NCI-H526 treated with DMSO at 0.1 percent for 48 hours (cell line): ENCODE results near the gene SLC27A4.

Experiments used
- DNase-seq: peaks from one replicate; lab custom pipeline; 2025; lab: John Stamatoyannopoulos, UW

The SLC27A4 gene

DNA sequence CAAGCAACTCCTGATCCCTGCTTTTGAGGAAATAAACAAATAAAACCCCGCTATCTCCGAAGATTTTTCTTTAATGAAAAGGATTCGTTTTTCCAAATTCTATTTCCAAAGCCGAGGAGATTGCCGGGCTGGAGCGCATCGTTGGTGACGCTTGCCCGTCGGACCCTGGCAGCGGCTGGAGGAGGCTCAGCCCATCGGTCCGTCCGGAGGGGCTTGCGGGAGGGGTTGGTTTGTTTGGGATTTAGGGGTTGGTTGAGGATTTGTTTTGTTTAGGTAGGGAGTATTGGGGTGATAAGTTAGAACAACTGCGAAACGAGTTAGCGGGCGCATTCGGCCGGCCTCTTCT is 51.6 kb downstream of the SLC27A4 start:
- no peak for DNase-seq

- no peak for DNase-seq
These were observed 52.2 kb downstream of the SLC27A4 start for GRCh38 chr9:128392302-128393144.

GRCh38 chr9:128393145-128393775 is 52.9 kb downstream of the SLC27A4 start:
- no peak for DNase-seq

- DNase-seq: no peak
These were observed 53.6 kb downstream of the SLC27A4 start for GRCh38 chr9:128393970-128394369.

- DNase-seq: no peak
These were observed 54.2 kb downstream of the SLC27A4 start for GRCh38 chr9:128394379-128395168.

DNA sequence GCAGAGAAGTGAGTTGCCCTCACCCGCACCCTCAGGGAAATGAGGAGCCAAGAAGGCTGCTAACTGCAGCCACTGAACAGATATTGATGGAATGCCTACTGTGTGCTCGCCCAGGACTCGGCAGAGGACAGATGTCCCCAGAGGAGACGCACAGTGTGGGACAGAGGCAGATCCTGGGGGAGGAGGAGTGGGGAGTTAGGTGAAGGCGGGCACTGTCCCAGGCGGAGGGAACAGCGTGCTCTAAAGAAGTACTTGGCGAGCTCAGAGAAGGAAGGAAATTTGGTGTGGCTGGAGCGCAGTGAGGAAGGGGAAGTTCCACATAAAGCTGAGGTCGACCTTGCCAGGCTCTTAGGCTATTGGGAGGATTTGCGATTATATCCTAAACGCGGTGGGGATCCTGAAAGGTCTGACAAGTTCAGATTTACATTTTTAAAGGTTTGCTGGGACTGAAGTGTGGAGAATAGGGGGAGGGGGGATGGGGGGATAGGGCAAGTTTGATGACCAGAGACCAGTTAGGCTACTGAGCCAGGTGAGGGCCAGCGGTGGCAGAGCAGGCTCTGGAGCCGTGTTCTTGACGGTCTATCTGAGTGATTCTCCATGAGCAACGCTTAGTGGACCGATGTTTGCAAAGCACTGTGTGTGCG is 56.8 kb downstream of the SLC27A4 start:
- DNase-seq: no peak

- DNase-seq: no peak
These were observed 57.5 kb downstream of the SLC27A4 start for GRCh38 chr9:128397831-128398230.

GRCh38 chr9:128399861-128400260 is 59.5 kb downstream of the SLC27A4 start:
- no peak for DNase-seq

- DNase-seq: no peak
These were observed 64.2 kb downstream of the SLC27A4 start for GRCh38 chr9:128404560-128404959.

- no peak for DNase-seq
These were observed 64.9 kb downstream of the SLC27A4 start for GRCh38 chr9:128405077-128405779.

GRCh38 chr9:128405780-128406171 is 65.4 kb downstream of the SLC27A4 start:
- DNase-seq: no peak

DNA sequence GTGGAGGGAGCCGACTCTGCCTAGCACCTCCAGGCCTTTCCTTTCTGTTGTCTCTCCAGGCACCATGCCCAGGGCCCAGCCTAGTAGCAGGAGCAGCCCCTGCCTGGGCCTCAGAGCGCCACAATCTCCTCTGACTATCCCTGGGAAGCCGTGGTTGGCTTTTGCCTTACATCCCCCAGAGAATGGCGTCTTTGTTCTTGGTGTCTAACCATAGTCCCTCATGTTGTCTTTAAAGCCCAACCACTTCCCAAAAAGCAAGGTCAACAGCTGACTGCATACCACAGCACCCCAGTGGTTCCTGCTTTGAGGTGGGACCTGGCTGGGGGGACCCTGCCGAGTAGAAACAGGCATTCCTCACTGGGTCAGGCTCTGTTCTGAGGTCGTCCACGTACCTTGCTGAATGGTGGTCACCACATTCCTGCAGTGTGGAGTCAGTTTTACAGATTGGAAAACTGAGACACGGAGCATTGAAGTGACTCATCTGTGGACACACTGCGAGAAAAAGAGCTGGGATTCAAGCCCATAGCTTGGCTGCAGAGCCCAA is 66.6 kb downstream of the SLC27A4 start:
- no peak for DNase-seq

DNA sequence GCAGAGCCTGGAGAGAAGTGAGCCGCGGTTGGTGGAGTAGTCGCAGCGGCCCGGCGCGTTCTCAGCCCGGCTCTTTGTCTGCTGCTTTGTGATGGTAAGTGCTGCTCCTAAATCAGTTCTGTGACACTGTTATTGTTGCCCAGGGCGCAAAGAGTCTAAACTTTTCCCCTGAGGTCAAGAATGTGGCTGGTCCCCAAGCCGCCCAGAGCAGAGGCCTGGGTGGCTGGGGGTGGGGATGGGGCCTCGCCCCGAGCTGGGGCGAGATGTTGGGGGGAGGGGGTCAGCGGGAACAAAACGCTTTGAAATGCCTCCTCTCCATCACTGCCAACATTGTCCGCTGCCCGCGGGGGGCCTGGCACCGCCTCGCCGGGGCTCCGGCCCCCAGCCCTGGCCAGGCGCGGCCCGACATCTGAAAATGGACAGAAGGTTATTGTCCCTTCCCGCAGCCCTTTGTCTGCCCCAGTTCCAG is 68.7 kb downstream of the SLC27A4 start:
- DNase-seq: no peak

DNA sequence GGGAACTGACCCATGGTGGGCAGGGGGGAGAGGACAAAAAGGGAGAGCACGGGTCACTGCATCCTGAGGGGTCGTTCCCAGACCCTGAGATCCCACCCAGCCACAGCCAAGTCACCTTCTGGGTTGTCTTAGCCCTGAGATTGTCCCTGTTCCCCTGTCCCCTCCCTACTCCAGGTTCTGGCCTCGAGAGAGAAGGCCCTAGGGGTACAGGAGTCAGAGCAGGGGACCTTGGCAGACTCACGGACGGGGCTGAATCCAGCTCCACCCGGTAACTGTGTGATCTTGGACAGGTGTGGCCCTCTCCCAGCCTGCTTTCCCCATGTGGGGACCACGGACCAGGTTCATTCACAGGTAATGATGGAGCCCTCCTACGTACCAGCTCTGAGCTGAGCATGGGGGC is 69.1 kb downstream of the SLC27A4 start:
- no peak for DNase-seq

DNA sequence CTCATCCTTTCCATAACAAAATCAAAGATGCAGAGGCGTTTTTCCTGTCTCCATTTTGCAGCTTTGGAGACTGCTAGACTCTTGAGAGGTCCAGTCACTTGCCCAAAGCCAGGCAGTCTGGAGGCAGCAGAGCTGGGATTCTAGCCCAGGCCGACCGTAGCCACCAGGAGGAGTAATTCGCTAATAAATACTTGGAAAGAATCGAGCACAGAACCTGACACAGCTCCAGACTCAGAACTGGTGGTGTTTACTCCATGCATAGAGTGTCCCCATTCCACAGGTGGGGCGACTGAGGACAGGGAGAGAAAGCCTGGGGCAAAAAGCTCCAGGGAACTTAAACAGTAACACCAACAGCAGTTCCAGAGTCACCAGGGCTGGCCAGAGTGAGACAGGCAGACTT is 69.7 kb downstream of the SLC27A4 start:
- no peak for DNase-seq
